NB4 (cell line): Measurements from ENCODE around the gene WDR48.

ENCODE experiments used
- CTCF ChIP-seq: IDR thresholded peaks from one replicate; pipeline ENCODE4 v1.5.1; 2012; ENCODE audit warnings: low read depth, low read length
- MYC ChIP-seq: IDR thresholded peaks from 2 replicates; pipeline ENCODE4 v1.6.1; 2011; ENCODE audit warnings: low read depth, low read length
- POLR2A ChIP-seq: IDR thresholded peaks from 2 replicates; pipeline ENCODE4 v1.6.1; 2011; ENCODE audit warnings: mild to moderate bottlenecking; ENCODE audit not compliant: insufficient read length; ENCODE audit errors: extremely low read depth

GRCh38 chr3:39096775-39097174, 45.0 kb downstream of the WDR48 start:
- TF ChIP-seq CTCF (no peak), POLR2A (no peak), MYC (no peak)
